H1 (cell line): ENCODE measurements around the gene TARS3.

Experiments
- ATF2 ChIP-seq: IDR thresholded peaks from 2 replicates; pipeline ENCODE4 v1.6.1; 2012; ENCODE audit warnings: low read length, inconsistent platforms
- ATF3 ChIP-seq: IDR thresholded peaks from 2 replicates; pipeline ENCODE4 v1.6.1; 2011; ENCODE audit warnings: low read depth, mild to moderate bottlenecking, low read length; ENCODE audit not compliant: insufficient read depth
- CTCF ChIP-seq, 3 experiments: IDR thresholded peaks; 1 replicate in 2 of 3; 2 replicates in 1 of 3; pipeline versions ENCODE4 v1.5.1 to v1.6.1; 2011; ENCODE audit warnings: low read length in 3 of 3, mild to moderate bottlenecking in 3 of 3, inconsistent platforms in 2 of 3, low read depth in 1 of 3, moderate library complexity in 1 of 3; ENCODE audit not compliant: insufficient read depth in 1 of 3; ENCODE audit errors: control extremely low read depth in 1 of 3
- EP300 ChIP-seq, 2 experiments: IDR thresholded peaks; 1 replicate in 1 of 2; 2 replicates in 1 of 2; pipeline ENCODE4 v1.6.1; 2011 to 2012; ENCODE audit warnings: low read depth in 2 of 2, low read length in 2 of 2, mild to moderate bottlenecking in 2 of 2, borderline replicate concordance in 1 of 2, inconsistent platforms in 1 of 2, moderate library complexity in 1 of 2
- GABPA ChIP-seq: IDR thresholded peaks from 2 replicates; pipeline ENCODE4 v1.6.1; 2011; ENCODE audit warnings: mild to moderate bottlenecking, low read length, moderate library complexity, borderline replicate concordance; ENCODE audit not compliant: insufficient read depth
- JUND ChIP-seq: IDR thresholded peaks from 2 replicates; pipeline ENCODE4 v1.6.1; 2011; ENCODE audit warnings: mild to moderate bottlenecking, improper control_type of control experiment, low read length
- KDM1A ChIP-seq: fragments of 200-600, 300-600 bp; sonication (generic); IDR thresholded peaks from 2 replicates; pipeline ENCODE4 v1.7.1; 2016; ENCODE audit warnings: mild to moderate bottlenecking, low read length, borderline replicate concordance
- KDM5A ChIP-seq: fragments of 200-600 bp; IDR thresholded peaks from 2 replicates; pipeline ENCODE4 v1.7.1; 2012; ENCODE audit warnings: mild to moderate bottlenecking, low read length, inconsistent platforms, mixed read lengths
- RAD21 ChIP-seq, 2 experiments: IDR thresholded peaks in 1 of 2; conservative IDR thresholded peaks in 1 of 2; 2 replicates each; pipeline ENCODE4 v1.6.1; 2011; ENCODE audit warnings: low read depth in 2 of 2, low read length in 2 of 2, improper control_type of control experiment in 1 of 2, inconsistent platforms in 1 of 2, mild to moderate bottlenecking in 1 of 2, moderate library complexity in 1 of 2
- SUZ12 ChIP-seq: fragments of 200-600 bp; sonication (generic); IDR thresholded peaks from 2 replicates; pipeline ENCODE4 v1.6.1; 2012; ENCODE audit warnings: mild to moderate bottlenecking, inconsistent platforms, low read length, moderate library complexity, mixed read lengths
- ZNF274 ChIP-seq: IDR thresholded peaks from 2 replicates; pipeline ENCODE4 v1.7.0; 2012; ENCODE audit warnings: low read length, borderline replicate concordance; ENCODE audit errors: extremely low read depth

- TF ChIP-seq KDM1A (no peak), EP300 (IDR thresholded peaks at IDR 0.05; ENCODE audit: borderline replicate concordance in 1 of 2, low read depth in 2 of 2, low read length in 2 of 2) (no peak), ATF2 (no peak), CTCF (IDR thresholded peaks at IDR 0.05; ENCODE audit: control extremely low read depth in 1 of 3, insufficient read depth in 1 of 3, low read depth in 1 of 3, low read length in 3 of 3) (no peak), GABPA (no peak), JUND (no peak), RAD21 (IDR thresholded peaks at IDR 0.05 in 1 of 2, conservative IDR thresholded peaks at IDR 0.05 in 1 of 2; ENCODE audit: low read depth in 2 of 2, low read length in 2 of 2) (no peak), ATF3 (no peak), KDM5A (no peak), ZNF274 (no peak), SUZ12 (no peak)
Observed at GRCh38 chr15:101612676-101613075, 111.6 kb downstream of the TARS3 start.
